ENCODE data around the gene HNF4A.

The HNF4A gene

DNA sequence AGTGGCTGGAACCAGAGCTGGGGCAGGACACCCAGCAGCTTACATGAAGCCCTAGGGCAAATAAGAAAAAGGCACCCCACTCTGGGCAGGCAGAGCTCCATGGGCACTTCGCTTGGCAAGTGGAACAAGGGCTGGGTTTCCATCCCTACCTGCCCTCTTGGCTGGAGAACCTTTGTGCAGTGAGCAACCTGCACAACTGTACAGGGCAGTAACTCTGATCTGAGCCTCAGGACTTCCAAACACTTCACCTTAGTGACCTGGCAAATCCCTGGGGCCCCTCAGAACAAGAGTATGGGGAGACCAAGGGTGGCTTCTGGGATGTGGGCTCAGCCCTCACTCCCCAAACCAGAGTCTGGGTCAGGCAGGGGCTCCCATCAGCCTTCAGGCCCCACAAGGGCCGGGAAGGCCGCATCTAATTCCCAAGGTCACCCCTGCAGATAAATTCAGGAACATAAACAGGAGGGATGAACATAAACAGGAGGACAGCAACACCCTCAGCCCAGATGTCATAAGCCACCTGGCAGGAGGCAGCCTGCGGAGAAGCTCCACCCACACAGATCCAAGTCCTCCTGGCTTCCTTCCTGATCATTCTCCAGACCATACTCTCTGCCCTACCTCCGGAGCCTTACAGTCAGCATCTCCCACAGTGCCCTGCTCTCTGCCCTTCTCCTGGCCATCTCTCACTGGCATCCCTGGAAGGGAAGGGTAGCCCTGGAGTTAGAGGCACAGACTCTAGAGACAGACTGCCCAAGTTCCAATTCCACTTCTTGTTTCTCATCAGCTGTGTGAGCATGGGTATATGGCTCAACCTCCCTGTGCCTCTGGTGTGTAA is 37.5 kb downstream of the HNF4A start:
- DNase-seq: no peak

DNA sequence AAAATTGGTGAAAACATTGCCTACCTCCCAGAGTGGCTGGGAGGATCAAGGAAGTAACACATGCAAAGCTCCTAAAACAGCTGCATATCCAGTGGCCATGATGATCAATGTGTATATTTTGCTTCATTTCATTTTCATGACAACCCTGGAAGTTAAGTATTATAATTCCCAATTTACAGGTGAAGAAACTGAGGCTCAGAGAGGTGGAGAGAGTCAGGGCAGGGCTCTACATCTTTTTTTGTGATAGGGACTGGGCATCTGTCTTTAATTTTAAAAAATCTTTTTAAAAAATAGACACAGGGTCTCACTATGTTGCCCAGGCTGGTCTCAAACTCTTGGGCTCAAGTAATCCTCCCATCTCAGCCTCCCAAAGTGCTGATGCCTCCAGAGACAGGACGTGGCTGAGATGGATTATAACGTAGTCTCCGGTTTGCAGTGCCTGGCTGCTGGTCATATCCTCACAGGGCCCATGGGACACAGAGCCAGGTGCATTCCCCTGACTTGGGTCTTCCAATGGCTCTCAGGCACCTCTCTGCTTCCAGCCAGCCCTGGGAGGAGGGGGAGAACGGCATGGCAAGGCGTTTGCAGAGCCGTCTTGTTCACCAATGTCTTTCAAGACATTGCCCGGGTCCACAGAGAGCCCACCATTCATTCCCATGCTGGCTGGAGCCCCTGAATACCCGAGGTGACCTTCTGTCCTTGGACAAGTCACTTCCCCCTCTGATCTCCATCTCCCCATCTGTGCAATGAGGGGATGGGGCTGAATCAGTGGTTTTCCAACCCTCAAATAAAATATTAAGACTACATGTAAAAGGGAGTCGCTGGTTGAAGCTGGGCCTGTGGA is 38.3 kb downstream of the HNF4A start:
- DNase-seq: no peak

- no peak for DNase-seq
Observed at GRCh38 chr20:44394452-44394701, 38.9 kb downstream of the HNF4A start.

- DNase-seq: no peak
Observed at GRCh38 chr20:44394702-44395460, 39.4 kb downstream of the HNF4A start.

DNA sequence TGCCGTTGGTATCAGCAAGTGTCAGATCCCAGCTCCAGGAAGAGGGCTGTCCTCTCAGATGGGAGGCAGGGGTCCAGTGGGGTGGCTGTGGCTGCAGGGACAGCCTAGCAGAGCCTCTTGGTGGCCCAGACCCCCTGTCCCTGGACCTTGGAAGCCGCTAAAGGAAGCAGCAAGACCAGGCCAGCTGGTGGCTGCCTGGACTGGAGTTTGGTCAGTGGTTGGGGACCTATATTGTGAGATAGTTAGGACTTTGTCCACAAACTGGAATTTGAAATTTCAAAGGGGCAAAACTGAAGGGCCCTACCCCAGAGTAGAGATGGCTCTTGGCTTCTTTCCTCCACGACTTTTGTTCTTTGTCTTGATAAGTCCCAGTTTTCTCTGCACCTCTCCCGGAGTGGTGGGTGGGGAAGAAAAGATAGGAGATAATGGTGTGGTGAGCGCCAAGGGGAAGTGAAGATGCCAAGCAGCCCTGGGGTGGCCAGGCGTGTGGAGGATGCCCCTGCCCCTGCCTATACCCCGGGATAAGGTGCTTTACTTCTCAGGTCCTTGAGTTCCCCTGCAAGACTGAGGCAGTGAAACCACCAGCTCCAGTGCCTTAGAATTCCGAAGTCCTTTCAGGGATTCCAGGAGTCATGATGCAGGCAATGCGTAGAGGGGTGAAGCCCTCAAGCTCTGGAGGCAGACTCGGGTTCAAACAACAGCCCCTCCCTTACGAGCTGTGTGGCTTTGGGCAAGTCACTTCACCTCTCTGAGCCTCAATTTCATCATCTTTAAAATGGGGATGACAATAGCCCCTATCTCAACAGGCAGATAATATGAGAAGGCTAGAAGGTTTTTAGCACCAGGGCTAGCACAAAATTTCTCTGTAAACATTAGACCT is 40.2 kb downstream of the HNF4A start:
- DNase-seq: no peak

DNA sequence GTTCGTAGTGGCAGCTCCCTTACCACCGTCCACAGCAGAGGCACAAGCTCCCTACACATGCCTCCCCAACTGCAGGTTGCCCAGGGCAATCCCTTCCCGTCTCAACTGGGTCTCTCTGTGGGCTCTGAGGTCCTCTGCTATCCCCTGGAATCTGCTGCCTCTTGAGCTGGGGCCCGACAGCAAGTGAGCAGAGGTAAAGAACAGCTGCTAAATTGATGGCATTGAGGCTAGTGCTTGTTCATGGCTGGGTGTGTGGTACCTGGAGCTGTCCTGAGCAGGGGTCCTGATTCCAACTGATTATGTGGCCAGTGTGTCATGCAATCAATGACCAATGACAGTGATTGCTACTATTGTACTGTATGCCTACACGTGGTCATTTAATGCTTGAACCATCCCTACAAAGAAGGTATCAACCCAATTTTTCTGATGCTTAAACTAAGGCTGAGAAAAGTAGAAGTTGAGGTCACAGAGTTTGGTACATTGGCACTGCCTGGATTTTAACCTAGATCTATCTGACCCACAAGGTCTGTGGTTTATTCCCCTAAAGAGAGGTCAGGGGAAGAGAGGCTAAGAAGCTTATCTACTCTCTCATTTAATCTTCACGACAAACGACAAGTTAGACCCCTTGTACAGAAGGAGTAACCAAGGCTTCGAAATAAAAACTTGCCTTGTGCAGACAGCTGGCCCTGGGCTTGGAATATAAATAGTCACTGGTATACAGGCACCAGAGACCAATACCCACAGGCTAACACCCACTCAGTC is 41.1 kb downstream of the HNF4A start:
- DNase-seq: no peak

DNA sequence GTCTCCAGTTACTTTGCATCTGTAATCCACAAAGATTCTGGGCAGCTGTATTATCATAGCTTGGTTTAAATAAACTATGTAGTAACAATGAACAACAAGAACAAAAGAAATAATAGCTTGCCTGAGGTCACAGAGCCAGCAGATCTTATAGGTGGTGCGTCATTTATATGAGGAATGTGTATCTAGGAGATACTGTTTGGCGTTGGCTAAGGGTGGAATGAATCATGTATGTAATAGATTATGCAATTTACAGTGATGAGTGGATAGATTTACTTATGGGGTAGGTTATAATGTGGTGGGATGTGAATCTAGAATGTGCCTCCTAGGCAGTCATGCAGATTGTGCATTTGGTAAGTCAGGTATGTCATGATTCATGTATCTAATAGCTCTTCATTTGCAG is 42.8 kb downstream of the HNF4A start:
- peak; percentile 86 for DNase-seq

- no peak for DNase-seq
Observed at GRCh38 chr20:44399446-44399845, 43.9 kb downstream of the HNF4A start.

- DNase-seq: no peak
Observed at GRCh38 chr20:44400671-44400969, 45.1 kb downstream of the HNF4A start.

- no peak for DNase-seq
Observed at GRCh38 chr20:44400970-44401769, 45.7 kb downstream of the HNF4A start.

DNA sequence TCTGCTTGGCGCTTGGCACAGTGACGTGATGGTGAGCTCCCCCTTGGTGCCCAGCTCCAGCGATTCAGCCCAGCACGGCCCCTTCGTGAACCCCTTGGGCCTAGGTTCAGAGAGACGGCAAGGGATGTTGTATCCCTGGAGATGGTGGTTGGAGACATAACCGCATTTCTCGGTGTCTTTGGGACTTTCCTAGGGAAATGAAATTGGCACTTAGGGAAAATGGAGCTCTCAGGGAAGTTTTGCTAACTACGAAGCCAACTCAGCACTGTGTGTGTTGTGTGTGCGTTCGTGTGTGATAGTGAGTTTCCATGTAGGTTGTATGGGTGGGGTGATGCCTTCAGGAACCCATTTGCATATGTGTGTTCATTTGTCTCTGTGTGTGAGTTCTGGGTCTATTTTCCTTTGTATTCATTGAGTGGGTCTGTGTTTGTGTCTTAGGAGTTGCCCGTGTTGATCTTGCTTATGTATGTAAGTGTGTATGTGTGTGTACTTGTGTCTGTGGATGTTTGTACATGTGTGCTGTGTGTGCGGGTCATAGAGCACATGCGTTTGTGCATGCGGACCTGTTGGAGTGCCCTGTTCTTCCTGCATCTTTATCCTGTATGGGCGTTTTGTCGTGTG is 46.4 kb downstream of the HNF4A start:
- no peak for DNase-seq

GRCh38 chr20:44402391-44403193 is 47.1 kb downstream of the HNF4A start:
- no peak for DNase-seq

- DNase-seq: no peak
Observed at GRCh38 chr20:44403194-44404112, 48.0 kb downstream of the HNF4A start.

DNA sequence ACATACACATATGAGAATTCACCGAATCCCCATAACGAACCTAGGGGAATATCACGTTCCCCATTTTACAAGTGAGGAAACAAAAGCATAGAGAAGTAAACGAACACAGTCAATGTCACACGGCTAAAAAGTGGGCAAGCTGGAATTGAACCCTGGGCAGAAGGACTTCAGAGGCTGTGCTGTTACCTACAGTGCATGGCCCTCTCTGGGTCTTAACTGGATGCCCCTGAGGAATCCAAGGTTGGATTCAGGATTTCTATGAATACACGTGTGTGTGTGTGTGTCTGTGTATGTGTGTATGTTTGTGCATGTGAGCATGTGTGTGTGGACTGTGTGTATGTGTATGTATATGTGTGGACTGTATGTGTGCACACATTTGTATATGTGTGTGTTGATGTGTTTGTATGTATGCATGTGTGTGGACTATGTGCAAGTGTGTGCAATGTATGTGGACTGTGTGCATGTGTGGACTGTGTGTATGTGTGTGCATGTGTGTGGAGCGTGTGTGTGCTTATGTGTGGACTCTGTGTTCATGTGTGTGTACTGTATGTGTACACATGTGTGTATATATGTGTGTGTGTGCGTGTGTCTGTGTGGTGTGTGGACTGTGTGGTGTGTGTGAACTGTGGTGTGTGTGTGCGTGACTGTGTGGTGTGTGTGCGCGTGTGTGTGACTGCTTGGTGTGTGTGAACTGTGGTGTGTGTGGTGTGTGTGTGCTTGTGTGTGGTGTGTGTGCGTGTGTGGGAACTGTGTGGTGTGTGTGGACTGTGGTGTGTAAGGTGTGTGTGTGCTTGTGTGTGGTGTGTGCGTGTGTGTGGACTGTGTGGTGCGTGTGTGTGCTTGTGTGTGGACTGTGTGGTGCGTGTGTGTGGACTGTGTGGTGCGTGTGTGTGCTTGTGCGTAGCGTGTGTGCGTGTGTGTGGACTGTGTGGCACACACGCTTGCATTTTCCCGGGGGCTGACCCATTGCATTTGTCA is 49.0 kb downstream of the HNF4A start:
- no peak for DNase-seq

GRCh38 chr20:44405257-44405656 is 49.8 kb downstream of the HNF4A start:
- no peak for DNase-seq

GRCh38 chr20:44405785-44406571 is 50.5 kb downstream of the HNF4A start:
- DNase-seq: no peak

Measured in NCI-H226 (cell line).